Subcutaneous abdominal adipose tissue (tissue), 5 donors: ENCODE data around the gene UQCR11.

Source experiments
- H3K27ac ChIP-seq: one replicate; pipeline ENCODE4 v1.7.0; 2013; ENCODE audit warnings: low read depth, mild to moderate bottlenecking, inconsistent platforms, low read length, moderate library complexity
- H3K27me3 ChIP-seq, 5 donors: one replicate each; pipeline ENCODE4 v1.7.0; 2013; ENCODE audit warnings: low read length in 5 of 5, inconsistent platforms in 1 of 5; ENCODE audit not compliant: control insufficient read depth in 5 of 5, insufficient read depth in 4 of 5
- H3K36me3 ChIP-seq, 5 donors: one replicate each; pipeline ENCODE4 v1.7.0; 2013; ENCODE audit warnings: low read length in 5 of 5; ENCODE audit not compliant: control insufficient read depth in 5 of 5, insufficient read depth in 5 of 5
- H3K4me1 ChIP-seq, 5 donors: one replicate each; pipeline ENCODE4 v1.7.0; 2013; ENCODE audit warnings: low read length in 5 of 5, mild to moderate bottlenecking in 3 of 5, moderate library complexity in 1 of 5; ENCODE audit not compliant: control insufficient read depth in 5 of 5, insufficient read depth in 5 of 5
- H3K4me3 ChIP-seq, 5 donors: one replicate each; pipeline ENCODE4 v1.7.0; 2013; ENCODE audit warnings: low read length in 5 of 5, low read depth in 1 of 5
- H3K9ac ChIP-seq, 5 donors: one replicate each; pipeline ENCODE4 v1.7.0; 2013; ENCODE audit warnings: low read length in 5 of 5, mild to moderate bottlenecking in 4 of 5, moderate library complexity in 3 of 5
- H3K9me3 ChIP-seq, 5 donors: one replicate each; pipeline ENCODE4 v1.7.0; 2013; ENCODE audit warnings: low read length in 5 of 5; ENCODE audit not compliant: control insufficient read depth in 5 of 5
- donor health status: healthy.
- donor health status: healthy.
- donor health status: healthy.
- donor health status: healthy.
- donor health status: healthy.

Gene UQCR11

GRCh38 chr19:1605236-1606137, at the start of gene UQCR11:
Gene UQCR11, minus strand, starts transcription at chr19:1605462. Its CDS starts 53 bp downstream, at chr19:1605409.
- peaks cover 0 to 49% (median 36%) of the 10 kb centered on the region in 5 donors for H3K4me1 ChIP-seq
- H3K4me3 ChIP-seq: peak within 1 kb of the TSS; percentile 77 to 96 (median 88)
- H3K9me3 ChIP-seq: no peaks in the 10 kb centered on the region
- H3K27ac ChIP-seq: peak within 1 kb of the TSS; percentile 75
- no peaks in the 10 kb centered on the region for H3K27me3 ChIP-seq
- peaks cover 0 to 17% (median 6%) of the 10 kb centered on the region in 5 donors for H3K36me3 ChIP-seq
- H3K9ac ChIP-seq: peak within 1 kb of the TSS; percentile 63 to 99 (median 95)

- H3K36me3 ChIP-seq: peaks cover 0 to 6% (median 0%) of the 10 kb centered on the region in 5 donors
- no peak overlapping the region for H3K4me3 ChIP-seq
- H3K27ac ChIP-seq: no peak overlapping the region
- H3K27me3 ChIP-seq: peaks cover 0 to 7% (median 0%) of the 10 kb centered on the region in 5 donors
- H3K9me3 ChIP-seq: no peaks in the 10 kb centered on the region
- H3K4me1 ChIP-seq: peaks cover 1 to 18% (median 17%) of the 10 kb centered on the region in 5 donors
- no peak overlapping the region for H3K9ac ChIP-seq
Observed at GRCh38 chr19:1654178-1654792, 49.0 kb upstream of the UQCR11 start.

- Histone ChIP-seq H3K27ac (peak overlapping the region; percentile 95), H3K9me3 (no peaks in the 10 kb centered on the region), H3K9ac (peak overlapping the region in 4 of 5 donors; percentile 60 to 73 (median 68)), H3K27me3 (peaks cover 0 to 4% (median 0%) of the 10 kb centered on the region in 5 donors), H3K36me3 (peaks cover 0 to 12% (median 3%) of the 10 kb centered on the region in 5 donors), H3K4me3 (peak overlapping the region; percentile 50 to 82 (median 71)), H3K4me1 (peaks cover 1 to 18% (median 17%) of the 10 kb centered on the region in 5 donors)
Observed at GRCh38 chr19:1653300-1653628, 48.0 kb upstream of the UQCR11 start.

- Histone ChIP-seq H3K27me3 (peaks cover 0 to 2% (median 0%) of the 10 kb centered on the region in 5 donors), H3K36me3 (peaks cover 0 to 18% (median 4%) of the 10 kb centered on the region in 5 donors), H3K27ac (peak within 1 kb of the TSS; percentile 95), H3K4me1 (peaks cover 1 to 18% (median 15%) of the 10 kb centered on the region in 5 donors), H3K9me3 (no peaks in the 10 kb centered on the region), H3K4me3 (peak within 1 kb of the TSS; percentile 50 to 82 (median 71)), H3K9ac (peak within 1 kb of the TSS in 4 of 5 donors; percentile 70 to 99 (median 98))
Observed at GRCh38 chr19:1652471-1653299, 47.4 kb upstream of the UQCR11 start, which contains the start of gene TCF3. Gene TCF3, minus strand, starts transcription at chr19:1652615. Its CDS starts 2,367 bp downstream, at chr19:1650248.

GRCh38 chr19:1651568-1652291, 46.5 kb upstream of the UQCR11 start:
- H3K36me3 ChIP-seq: peaks cover 0 to 24% (median 6%) of the 10 kb centered on the region in 5 donors
- no peak overlapping the region for H3K27ac ChIP-seq
- H3K9me3 ChIP-seq: no peaks in the 10 kb centered on the region
- H3K27me3 ChIP-seq: no peaks in the 10 kb centered on the region
- peak overlapping the region in 4 of 5 donors; percentile 16 to 62 (median 54) for H3K9ac ChIP-seq
- H3K4me1 ChIP-seq: peaks cover 0 to 18% (median 15%) of the 10 kb centered on the region in 5 donors
- H3K4me3 ChIP-seq: peak overlapping the region; percentile 44 to 82 (median 62)

GRCh38 chr19:1650650-1651567, 45.6 kb upstream of the UQCR11 start:
- peaks cover 0 to 31% (median 10%) of the 10 kb centered on the region in 5 donors for H3K36me3 ChIP-seq
- H3K27ac ChIP-seq: no peak overlapping the region
- peaks cover 0 to 18% (median 15%) of the 10 kb centered on the region in 5 donors for H3K4me1 ChIP-seq

GRCh38 chr19:1649706-1650649, 44.7 kb upstream of the UQCR11 start:
- Histone ChIP-seq H3K9ac (peak overlapping the region in 2 of 5 donors; percentile 8 to 10), H3K36me3 (peaks cover 0 to 41% (median 15%) of the 10 kb centered on the region in 5 donors), H3K27me3 (no peaks in the 10 kb centered on the region), H3K27ac (no peak overlapping the region), H3K4me3 (no peak overlapping the region), H3K9me3 (no peaks in the 10 kb centered on the region), H3K4me1 (peaks cover 0 to 18% (median 15%) of the 10 kb centered on the region in 5 donors)

More at GRCh38 chr19:1650650-1651567, 45.6 kb upstream of the UQCR11 start:
- peak overlapping the region in 4 of 5 donors; percentile 16 to 62 (median 54) for H3K9ac ChIP-seq
- H3K9me3 ChIP-seq: no peaks in the 10 kb centered on the region
- H3K4me3 ChIP-seq: peak overlapping the region; percentile 44 to 82 (median 62)
- H3K27me3 ChIP-seq: no peaks in the 10 kb centered on the region
